A549 (cell line): ENCODE results near the gene KDM8. TPM values are rescaled to one million over a fixed set of nuclear protein-coding genes. Genes with fewer than 3 reads are reported as not detected.
"Not testable (repeated sequence)": the region's sequence is repeated elsewhere in the genome, so short reads cannot be mapped to it uniquely, and the experiment has no call there.

Experiments used
- ATAC-seq, 2 experiments: fragments of 200-7000 bp in 1 of 2; fragments of >200 bp in 1 of 2; cut with Nextera tagmentation in 1 of 2; cut with Tn5 transposase in 1 of 2; 3 replicates each; pipeline versions ENCODE4 v1.8.0 to v1.9.1; 2018 to 2020; ENCODE audit warnings: mild to moderate bottlenecking in 1 of 2, moderate library complexity in 1 of 2
- CTCF ChIA-PET: fragments of 300-600 bp; sonication (Branson Sonifier 250); formaldehyde crosslinking; extraction: SDS; loops from one replicate; lab custom pipeline; 2021; ENCODE audit warnings: antibody characterized with exemption, inconsistent platforms; lab: Yijun Ruan, JAX
- POLR2A ChIA-PET: fragments of 350-600 bp; formaldehyde crosslinking; extraction: SDS; loops from one replicate; lab custom pipeline; 2021; ENCODE audit warnings: antibody characterized with exemption, inconsistent platforms; lab: Yijun Ruan, JAX
- DNase-seq, 2 experiments: peaks; one replicate each; pipeline versions ENCODE4 v3.0.0 to v3.0.0-alpha.2; 2011 to 2016; ENCODE audit warnings: low read depth in 1 of 2, low spot score in 1 of 2
- FAIRE-seq: peaks from 2 replicates; lab custom pipeline; 2011; peaks lifted over from hg19 to GRCh38; lab: Jason Lieb, UNC
- H3K27ac ChIP-seq, 2 experiments: fragments of >200 bp; sonication (Bioruptor Twin); formaldehyde crosslinking; 3 replicates each; pipeline ENCODE4 v1.5.1; 2016 to 2017
- H3K4me1 ChIP-seq: fragments of >200 bp; sonication (Bioruptor Twin); formaldehyde crosslinking; 3 replicates; pipeline ENCODE4 v1.6.1; 2016
- H3K4me2 ChIP-seq: fragments of >200 bp; sonication (Bioruptor Twin); formaldehyde crosslinking; 3 replicates; pipeline ENCODE4 v1.6.1; 2016
- H3K4me3 ChIP-seq: fragments of >200 bp; sonication (Bioruptor Twin); formaldehyde crosslinking; 3 replicates; pipeline ENCODE4 v1.5.1; 2016
- H3K9me3 ChIP-seq: fragments of >200 bp; sonication (Bioruptor Twin); formaldehyde crosslinking; 3 replicates; pipeline ENCODE4 v1.6.1; 2016
- BHLHE40 ChIP-seq: IDR thresholded peaks from 2 replicates; pipeline ENCODE4 v1.6.1; 2012; ENCODE audit warnings: low read depth, low read length, inconsistent platforms
- CBX2 ChIP-seq: fragments of 200-600 bp; sonication (generic); IDR thresholded peaks from 2 replicates; pipeline ENCODE4 v1.6.1; 2016; ENCODE audit warnings: low read depth, mild to moderate bottlenecking, borderline replicate concordance
- CBX8 ChIP-seq: fragments of 200-600 bp; sonication (generic); IDR thresholded peaks from 2 replicates; pipeline ENCODE4 v1.6.1; 2016
- CEBPB ChIP-seq, 2 experiments: fragments of >200 bp in 1 of 2; sonication (Bioruptor Twin) in 1 of 2; formaldehyde crosslinking in 1 of 2; IDR thresholded peaks; 2 replicates each; pipeline ENCODE4 v1.6.1; 2012 to 2016
- E2F6 ChIP-seq: IDR thresholded peaks from 2 replicates; pipeline ENCODE4 v1.6.1; 2012; ENCODE audit warnings: low read depth, borderline replicate concordance
- EHF ChIP-seq: fragments of 250-450 bp; sonication (Bioruptor Pico); IDR thresholded peaks from 2 replicates; pipeline ENCODE4 v1.5.0; 2020; ENCODE audit warnings: mild to moderate bottlenecking
- FOSL2 ChIP-seq, 2 experiments: fragments of 450-650 bp in 1 of 2; fragments of >200 bp in 1 of 2; sonication (Bioruptor Twin) in 1 of 2; formaldehyde crosslinking; IDR thresholded peaks; 2 replicates each; pipeline versions ENCODE4 v1.5.0 to v1.6.1; 2016 to 2020; ENCODE audit warnings: mild to moderate bottlenecking in 1 of 2, moderate library complexity in 1 of 2
- HEYL ChIP-seq: fragments of 250-450 bp; sonication (Bioruptor Pico); IDR thresholded peaks from 2 replicates; pipeline ENCODE4 v1.8.0; 2021; ENCODE audit warnings: mild to moderate bottlenecking, moderate library complexity
- HOXB13 ChIP-seq: fragments of 250-450 bp; sonication (Bioruptor Pico); IDR thresholded peaks from 2 replicates; pipeline ENCODE4 v1.5.0; 2020; ENCODE audit warnings: low read depth, mild to moderate bottlenecking, moderate library complexity
- KDM1A ChIP-seq: fragments of 200-600 bp; sonication (generic); IDR thresholded peaks from 2 replicates; pipeline ENCODE4 v1.6.1; 2016; ENCODE audit warnings: low read depth, mild to moderate bottlenecking
- MAX ChIP-seq: IDR thresholded peaks from 2 replicates; pipeline ENCODE4 v1.6.1; 2012
- MAZ ChIP-seq: fragments of 150-350 bp; IDR thresholded peaks from 2 replicates; pipeline ENCODE4 v1.6.1; 2014; ENCODE audit warnings: antibody characterized with exemption, low read depth, low read length, borderline replicate concordance
- NFE2L2 ChIP-seq: fragments of 150-350 bp; conservative IDR thresholded peaks from 2 replicates; pipeline ENCODE4 v1.6.1; 2014; ENCODE audit warnings: low read length
- NR3C1 ChIP-seq: fragments of >200 bp; sonication (Bioruptor Twin); formaldehyde crosslinking; IDR thresholded peaks from 3 replicates; pipeline ENCODE4 v1.6.1; 2017
- POLR2AphosphoS2 ChIP-seq: conservative IDR thresholded peaks from 2 replicates; pipeline ENCODE4 v1.6.1; 2012; ENCODE audit warnings: low read length, improper control_type of control experiment, inconsistent platforms
- RAD21 ChIP-seq, 2 experiments: fragments of >200 bp in 1 of 2; sonication (Bioruptor Twin) in 1 of 2; formaldehyde crosslinking in 1 of 2; IDR thresholded peaks in 1 of 2; conservative IDR thresholded peaks in 1 of 2; 2 replicates in 1 of 2; 3 replicates in 1 of 2; pipeline ENCODE4 v1.6.1; 2012 to 2018; ENCODE audit warnings: inconsistent platforms in 1 of 2
- RARB ChIP-seq: fragments of 250-450 bp; sonication (Bioruptor Pico); IDR thresholded peaks from 2 replicates; pipeline ENCODE4 v1.8.0; 2021; ENCODE audit warnings: mild to moderate bottlenecking, moderate library complexity
- RNF2 ChIP-seq: fragments of 200-600 bp; sonication (generic); IDR thresholded peaks from 2 replicates; pipeline ENCODE4 v1.6.1; 2016; ENCODE audit warnings: low read depth, mild to moderate bottlenecking, antibody characterized with exemption, moderate library complexity, borderline replicate concordance
- SREBF2 ChIP-seq: fragments of 450-650 bp; IDR thresholded peaks from 2 replicates; pipeline ENCODE4 v1.6.1; 2014; ENCODE audit warnings: mild to moderate bottlenecking, moderate library complexity
- ZC3H11A ChIP-seq: fragments of 450-650 bp; IDR thresholded peaks from 2 replicates; pipeline ENCODE4 v1.6.1; 2014; ENCODE audit warnings: antibody characterized with exemption, mild to moderate bottlenecking
- ZNF302 ChIP-seq: fragments of 250-450 bp; sonication (Bioruptor Pico); IDR thresholded peaks from 2 replicates; pipeline ENCODE4 v1.9.0; 2021; ENCODE audit warnings: inconsistent platforms, mild to moderate bottlenecking, moderate library complexity
- ZSCAN20 ChIP-seq: fragments of 250-450 bp; sonication (Bioruptor Pico); IDR thresholded peaks from 2 replicates; pipeline ENCODE4 v1.8.0; 2022; ENCODE audit warnings: mild to moderate bottlenecking, moderate library complexity
- WGBS: methylation state at CpG from one replicate; pipeline ENCODE4 v1.1.6; 2017; ENCODE audit errors: missing lambda C conversion rate; 5-methylcytosine and 5-hydroxymethylcytosine counted together
- polyA plus RNA-seq, 4 experiments: library from polyadenylated mRNA; depleted of rRNA in 3 of 4; stranded (reverse); fragments of >200 nt; fragmentation: RNase III in 1 of 4; extraction: RNeasy Plus Mini Kit Qiagen cat#74134 plus additional on column Dnase treatment in 1 of 4; gene quantifications; 2 replicates in 3 of 4; 3 replicates in 1 of 4; pipeline ENCODE4 v1.2.3, GENCODE V29; 2011 to 2017

KDM8 gene
- polyA plus RNA-seq, 2 of the 4 experiments (the other 2 are of a cell fraction) = 1.6 to 2.3 TPM

- TF ChIP-seq EHF (CRISPR knock-in tag) (no peak), RARB (CRISPR knock-in tag) (no peak), HOXB13 (no peak)
Observed at GRCh38 chr16:27258241-27258734, 55.0 kb downstream of the KDM8 start (continued).

- DNase-seq (no peak), ATAC-seq (no peak), FAIRE-seq (no peak)
- no peak overlapping the region for H3K4me2 ChIP-seq
- POLR2A ChIA-PET = no interaction called here
- H3K4me3 ChIP-seq = no peak overlapping the region
- CTCF ChIA-PET = interaction anchor here (1.2 to 1.4 kb wide), 2 partner anchors 25 to 108 kb away, joined by 3 to 4 read pairs; no protein-coding TSS in a partner anchor
- peaks cover 24% of the 10 kb centered on the region for H3K4me1 ChIP-seq
- no peaks in the 10 kb centered on the region for H3K9me3 ChIP-seq
- 96% methylated on average over 4 of the region's 4 CpGs for WGBS
- H3K27ac ChIP-seq = no peak overlapping the region
- TF ChIP-seq CEBPB (IDR thresholded peaks at IDR 0.05) = no peak
- no peak for TF ChIP-seq HEYL (CRISPR knock-in tag)
- TF ChIP-seq CBX8 = no peak
- TF ChIP-seq RAD21 (conservative IDR thresholded peaks at IDR 0.05 in 1 of 2, IDR thresholded peaks at IDR 0.05 in 1 of 2) = no peak
- no peak for TF ChIP-seq FOSL2 (IDR thresholded peaks at IDR 0.05)
- no peak for TF ChIP-seq FOSL2 (CRISPR knock-in tag; IDR thresholded peaks at IDR 0.05)
- no peak for TF ChIP-seq ZC3H11A
- TF ChIP-seq ZSCAN20 (CRISPR knock-in tag) = no peak
- no peak for TF ChIP-seq KDM1A
- no peak for TF ChIP-seq MAZ
- no peak for TF ChIP-seq NR3C1
- no peak for TF ChIP-seq POLR2AphosphoS2
- no peak for TF ChIP-seq ZNF302 (CRISPR knock-in tag)
- TF ChIP-seq NFE2L2 = no peak
- TF ChIP-seq E2F6 = no peak
Observed at GRCh38 chr16:27259710-27260109, 56.4 kb downstream of the KDM8 start.

GRCh38 chr16:27262904-27263423 is 59.6 kb downstream of the KDM8 start:
- WGBS = 90% methylated on average over 2 of the region's 2 CpGs
- ATAC-seq, H3K27ac ChIP-seq, H3K4me2 ChIP-seq, DNase-seq, POLR2A ChIA-PET, FAIRE-seq, H3K9me3 ChIP-seq, H3K4me3 ChIP-seq: not testable (repeated sequence)
- H3K4me1 ChIP-seq = peaks cover 27% of the 10 kb centered on the region
- CTCF ChIA-PET = interaction anchor here (1.2 to 2.5 kb wide), 2 partner anchors 29 to 108 kb away, joined by 3 to 13 read pairs; no protein-coding TSS in a partner anchor

GRCh38 chr16:27264151-27264550 is 60.8 kb downstream of the KDM8 start:
- CTCF ChIA-PET = interaction anchor here (1.3 to 2.5 kb wide), 2 partner anchors 30 to 33 kb away, joined by 3 to 13 read pairs; no protein-coding TSS in a partner anchor

More at GRCh38 chr16:27264151-27264550, 60.8 kb downstream of the KDM8 start:
- H3K4me3 ChIP-seq = no peak overlapping the region
- 0 out of 6 replicates have a peak overlapping the region, but pooled peaks of 1 of the 2 experiments have one; percentile 4 for H3K27ac ChIP-seq
- POLR2A ChIA-PET = no interaction called here
- TF ChIP-seq CBX2 (no peak), SREBF2 (no peak), RNF2 (no peak), FOSL2 (IDR thresholded peaks at IDR 0.05) (peak; percentile 72), FOSL2 (CRISPR knock-in tag; IDR thresholded peaks at IDR 0.05) (peak; percentile 71), ZNF302 (CRISPR knock-in tag) (no peak), MAX (no peak), BHLHE40 (no peak), CEBPB (IDR thresholded peaks at IDR 0.05) (peak; percentile 63 to 84; a peak in 3 of 4 replicates)
- ATAC-seq (peak in 1 of 2 experiments; percentile 22; a peak in 2 of 6 replicates), FAIRE-seq (no peak), DNase-seq (no peak)
- WGBS = 26% methylated on average over 6 of the region's 6 CpGs
- peaks cover 15% of the 10 kb centered on the region for H3K4me1 ChIP-seq
- peak overlapping the region; percentile 36 for H3K4me2 ChIP-seq
- no peaks in the 10 kb centered on the region for H3K9me3 ChIP-seq
